ENCODE data around the gene PPM1M.
"Not testable (repeated sequence)": the region's sequence is repeated elsewhere in the genome, so short reads cannot be mapped to it uniquely, and the experiment has no call there.

Gene PPM1M

DNA sequence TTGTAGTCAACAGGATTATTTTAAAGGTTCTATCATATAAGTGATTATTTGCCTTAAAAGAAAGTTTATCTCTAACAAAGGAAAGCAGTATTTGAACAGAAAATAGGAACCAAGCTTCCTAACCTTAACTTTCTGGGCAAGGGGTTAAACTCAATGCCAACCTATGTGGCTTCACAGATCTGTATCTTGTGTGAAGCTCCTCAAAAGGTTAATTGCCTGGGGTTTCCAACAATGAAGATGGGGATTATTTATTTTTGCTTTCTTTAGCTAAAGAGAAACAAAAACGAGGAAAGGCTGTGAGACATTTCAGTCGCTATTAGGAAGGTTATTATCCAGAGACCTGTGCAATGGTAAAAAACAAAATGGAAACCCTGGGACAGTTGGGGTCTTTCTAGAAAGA, 34.0 kb downstream of the PPM1M start:
- in situ Hi-C loops (cut with MboI; ENCODE audit: low pct_unique_long_range_greater_than_20kb, low sequenced_read_pairs, unreplicated experiment), result no loop called here
- no peak for DNase-seq (ENCODE audit: low spot score)
- TF ChIP-seq, protein P1, sequence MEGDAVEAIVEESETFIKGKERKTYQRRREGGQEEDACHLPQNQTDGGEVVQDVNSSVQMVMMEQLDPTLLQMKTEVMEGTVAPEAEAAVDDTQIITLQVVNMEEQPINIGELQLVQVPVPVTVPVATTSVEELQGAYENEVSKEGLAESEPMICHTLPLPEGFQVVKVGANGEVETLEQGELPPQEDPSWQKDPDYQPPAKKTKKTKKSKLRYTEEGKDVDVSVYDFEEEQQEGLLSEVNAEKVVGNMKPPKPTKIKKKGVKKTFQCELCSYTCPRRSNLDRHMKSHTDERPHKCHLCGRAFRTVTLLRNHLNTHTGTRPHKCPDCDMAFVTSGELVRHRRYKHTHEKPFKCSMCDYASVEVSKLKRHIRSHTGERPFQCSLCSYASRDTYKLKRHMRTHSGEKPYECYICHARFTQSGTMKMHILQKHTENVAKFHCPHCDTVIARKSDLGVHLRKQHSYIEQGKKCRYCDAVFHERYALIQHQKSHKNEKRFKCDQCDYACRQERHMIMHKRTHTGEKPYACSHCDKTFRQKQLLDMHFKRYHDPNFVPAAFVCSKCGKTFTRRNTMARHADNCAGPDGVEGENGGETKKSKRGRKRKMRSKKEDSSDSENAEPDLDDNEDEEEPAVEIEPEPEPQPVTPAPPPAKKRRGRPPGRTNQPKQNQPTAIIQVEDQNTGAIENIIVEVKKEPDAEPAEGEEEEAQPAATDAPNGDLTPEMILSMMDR (IDR thresholded peaks at IDR 0.05; ENCODE audit: extremely low read depth, insufficient read depth, missing control alignments), result no peak

- TF ChIP-seq, protein P1 (IDR thresholded peaks at IDR 0.05; ENCODE audit: extremely low read depth, insufficient read depth, missing control alignments), result no peak
- in situ Hi-C loops (cut with MboI; ENCODE audit: low pct_unique_long_range_greater_than_20kb, low sequenced_read_pairs, unreplicated experiment), result no loop called here
- DNase-seq (ENCODE audit: low spot score), result no peak
These were observed 34.5 kb downstream of the PPM1M start for GRCh38 chr3:52280050-52280461.

- no peak for DNase-seq (ENCODE audit: low spot score)
- in situ Hi-C loops (cut with MboI; ENCODE audit: low pct_unique_long_range_greater_than_20kb, low sequenced_read_pairs, unreplicated experiment), result no loop called here
- TF ChIP-seq, protein P1 (IDR thresholded peaks at IDR 0.05; ENCODE audit: extremely low read depth, insufficient read depth, missing control alignments), result no peak
These were observed 36.6 kb downstream of the PPM1M start for GRCh38 chr3:52281981-52282801.

GRCh38 chr3:52283306-52283705, 37.7 kb downstream of the PPM1M start:
- in situ Hi-C loops (cut with MboI; ENCODE audit: low pct_unique_long_range_greater_than_20kb, low sequenced_read_pairs, unreplicated experiment), result no loop called here
- DNase-seq (ENCODE audit: low spot score), result no peak
- TF ChIP-seq, protein P1 (IDR thresholded peaks at IDR 0.05; ENCODE audit: extremely low read depth, insufficient read depth, missing control alignments), result no peak

GRCh38 chr3:52284051-52284450, 38.5 kb downstream of the PPM1M start:
- DNase-seq (ENCODE audit: low spot score); in situ Hi-C loops (cut with MboI; ENCODE audit: low pct_unique_long_range_greater_than_20kb, low sequenced_read_pairs, unreplicated experiment): not testable (repeated sequence)

DNA sequence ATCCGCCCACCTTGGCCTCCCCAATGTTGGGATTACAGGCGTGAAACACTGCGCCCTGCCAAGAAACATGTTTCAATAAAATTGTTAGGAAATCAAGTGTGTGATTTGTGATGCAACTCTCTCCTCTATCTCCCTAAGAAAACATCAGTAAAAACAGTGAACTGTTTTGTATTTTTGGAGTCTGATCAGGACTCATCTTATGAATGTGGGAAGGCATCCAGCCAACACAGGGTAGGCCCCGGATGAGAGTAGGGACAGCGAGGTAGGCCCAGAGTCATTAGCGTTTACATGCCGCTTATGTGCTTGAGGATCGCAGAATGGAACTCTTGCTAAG, 41.2 kb downstream of the PPM1M start:
- DNase-seq (ENCODE audit: low spot score), result no peak
- in situ Hi-C loops (cut with MboI; ENCODE audit: low pct_unique_long_range_greater_than_20kb, low sequenced_read_pairs, unreplicated experiment), result no loop called here
- TF ChIP-seq, protein P1 (IDR thresholded peaks at IDR 0.05; ENCODE audit: extremely low read depth, insufficient read depth, missing control alignments), result no peak

DNA sequence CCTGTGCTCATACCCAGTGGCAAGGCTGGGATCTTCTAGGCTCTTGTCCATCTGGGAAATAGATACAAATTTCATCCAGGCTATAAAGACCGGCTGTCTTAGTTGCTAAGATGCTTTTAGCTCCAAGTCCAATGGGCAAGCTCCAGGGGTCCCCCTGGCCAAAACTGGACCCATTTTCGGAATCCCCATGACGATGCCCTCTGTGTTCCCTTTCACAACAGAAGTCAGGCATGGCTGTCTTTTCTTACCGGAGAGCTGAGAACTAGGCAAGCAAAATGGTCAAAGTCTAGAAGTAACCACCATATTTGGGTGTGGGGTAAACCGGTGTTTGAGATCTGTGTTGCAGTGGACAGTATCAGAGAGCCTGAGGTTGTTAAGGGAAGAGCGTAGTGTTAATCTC, 43.1 kb downstream of the PPM1M start:
- TF ChIP-seq, protein P1 (IDR thresholded peaks at IDR 0.05; ENCODE audit: extremely low read depth, insufficient read depth, missing control alignments), result no peak
- in situ Hi-C loops (cut with MboI; ENCODE audit: low pct_unique_long_range_greater_than_20kb, low sequenced_read_pairs, unreplicated experiment), result no loop called here
- no peak for DNase-seq (ENCODE audit: low spot score)
